Chondrocyte (in vitro differentiated cells): Measurements from ENCODE around the gene BTNL2. TPM values are rescaled to one million over a fixed set of nuclear protein-coding genes. Genes with fewer than 3 reads are reported as not detected.

Source experiments
- DNase-seq: peaks from one replicate; pipeline ENCODE4 v3.0.0; 2021; ENCODE audit warnings: mixed read lengths, low spot score
- H3K27ac Mint-ChIP-seq: one replicate; pipeline ENCODE4 v1.8.0; 2021; ENCODE audit warnings: mild to moderate bottlenecking, moderate library complexity, mixed read lengths; ENCODE audit not compliant: unreplicated experiment
- H3K27me3 Mint-ChIP-seq: 2 replicates; pipeline ENCODE4 v1.8.0; 2021; ENCODE audit warnings: low read depth, mixed read lengths
- H3K36me3 Mint-ChIP-seq: 2 replicates; pipeline ENCODE4 v1.8.0; 2021; ENCODE audit warnings: low read depth, mixed read lengths
- H3K4me1 Mint-ChIP-seq: 2 replicates; pipeline ENCODE4 v1.8.0; 2021; ENCODE audit warnings: low read depth, mild to moderate bottlenecking, mixed read lengths
- H3K4me3 Mint-ChIP-seq: one replicate; pipeline ENCODE4 v1.8.0; 2021; ENCODE audit warnings: mild to moderate bottlenecking, moderate library complexity, mixed read lengths; ENCODE audit not compliant: unreplicated experiment
- H3K9me3 Mint-ChIP-seq: 2 replicates; pipeline ENCODE4 v1.8.0; 2021; ENCODE audit warnings: low read depth, mixed read lengths
- CTCF ChIP-seq: fragments of 200-600 bp; sonication (generic); IDR thresholded peaks from 2 replicates; pipeline ENCODE4 v1.5.0; 2021; ENCODE audit warnings: antibody characterized with exemption, mild to moderate bottlenecking, moderate library complexity
- long read RNA-seq: library from polyadenylated mRNA; stranded (forward); transcript quantifications from one replicate; pipeline ENCODE4 v2.0.0, GENCODE V29; 2021
- total RNA-seq: library from RNA; stranded (reverse); gene quantifications from 3 replicates; pipeline ENCODE4 v1.2.1, GENCODE V29; 2021

BTNL2 gene
- total RNA-seq, result not detected in 3 replicates
- long read RNA-seq, result 0 reads

DNA sequence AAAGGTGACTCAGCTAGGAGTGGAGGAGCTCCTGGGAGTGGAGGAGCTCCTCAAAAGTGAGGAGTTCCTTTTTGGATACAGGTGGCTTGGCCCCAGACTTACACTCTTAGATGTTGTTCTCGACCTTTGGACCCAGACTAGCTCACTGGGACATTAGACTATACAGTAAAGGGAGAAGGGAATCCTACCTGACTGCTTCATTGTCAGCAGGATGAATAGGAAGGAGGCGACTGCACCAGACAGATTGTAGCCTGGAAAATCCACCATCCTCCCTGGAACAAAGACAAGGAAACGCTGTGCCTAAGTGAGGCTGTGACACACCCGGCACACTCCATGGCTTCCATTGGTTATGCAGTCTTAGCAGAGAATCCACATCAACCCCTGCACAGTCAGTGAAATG lies at the start of gene BTNL2:
Gene BTNL2, minus strand, starts transcription at position 325 of the 400 bp plus-strand sequence. Its CDS starts 58 bp downstream, at position 267.
- Mint-ChIP-seq H3K4me3 (no peak within 1 kb of the TSS), H3K4me1 (no peaks in the 10 kb centered on the region), H3K9me3 (no peaks in the 10 kb centered on the region), H3K27ac (no peak within 1 kb of the TSS), H3K27me3 (peaks cover 64% of the 10 kb centered on the region), H3K36me3 (no peaks in the 10 kb centered on the region)
- TF ChIP-seq CTCF, result no peak
- no peak for DNase-seq

DNA sequence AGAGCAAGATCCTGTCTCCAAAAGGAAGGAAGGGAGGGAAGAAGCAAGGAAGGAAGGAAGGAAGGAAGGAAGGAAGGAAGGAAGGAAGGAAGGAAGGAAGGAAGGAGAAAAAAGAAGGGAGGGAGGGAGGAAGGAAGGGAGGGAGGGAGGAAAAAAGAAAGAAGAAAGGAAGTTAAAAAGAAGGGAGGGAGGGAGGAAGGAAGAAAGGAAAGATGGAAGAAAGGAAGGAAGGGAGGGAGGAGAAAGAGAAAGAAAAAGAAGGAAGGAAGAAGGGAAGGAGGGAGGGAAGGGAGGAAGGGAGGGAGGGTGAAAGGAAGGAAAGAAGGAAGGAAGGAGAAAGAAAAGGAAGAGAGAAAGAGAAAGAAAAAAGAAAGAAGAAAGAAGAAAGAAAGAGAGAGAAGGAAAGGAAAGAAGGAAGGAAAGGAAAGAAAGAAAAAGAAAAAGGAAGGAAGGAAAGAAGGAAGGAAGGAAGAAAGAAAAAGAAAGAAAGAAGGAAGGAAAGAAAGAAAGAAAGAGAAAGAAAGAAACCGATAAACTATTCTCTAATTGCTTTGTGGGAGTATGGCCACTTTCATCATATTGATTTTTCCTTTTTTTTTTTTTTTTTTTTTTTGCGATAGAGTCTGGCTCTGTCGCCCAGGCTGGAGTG lies 42.2 kb upstream of the BTNL2 start:
- Mint-ChIP-seq H3K27ac (peak overlapping the region; percentile 18), H3K4me1 (no peaks in the 10 kb centered on the region), H3K36me3 (no peaks in the 10 kb centered on the region), H3K27me3 (peaks cover 10% of the 10 kb centered on the region), H3K9me3 (peaks cover 7% of the 10 kb centered on the region), H3K4me3 (no peak overlapping the region)
- no peak for DNase-seq
- no peak for TF ChIP-seq CTCF

GRCh38 chr6:32447932-32448331 lies 41.0 kb upstream of the BTNL2 start:
- peaks cover 7% of the 10 kb centered on the region for H3K9me3 Mint-ChIP-seq
- H3K4me3 Mint-ChIP-seq, result no peak overlapping the region
- TF ChIP-seq CTCF, result no peak
- no peaks in the 10 kb centered on the region for H3K36me3 Mint-ChIP-seq
- no peak overlapping the region for H3K27ac Mint-ChIP-seq
- no peak for DNase-seq
- H3K4me1 Mint-ChIP-seq, result no peaks in the 10 kb centered on the region
- H3K27me3 Mint-ChIP-seq, result peaks cover 16% of the 10 kb centered on the region

- TF ChIP-seq CTCF, result no peak
- H3K4me1 Mint-ChIP-seq, result no peaks in the 10 kb centered on the region
- H3K27ac Mint-ChIP-seq, result no peak overlapping the region
- peaks cover 6% of the 10 kb centered on the region for H3K27me3 Mint-ChIP-seq
- H3K9me3 Mint-ChIP-seq, result no peaks in the 10 kb centered on the region
- DNase-seq, result no peak
- H3K36me3 Mint-ChIP-seq, result no peaks in the 10 kb centered on the region
- H3K4me3 Mint-ChIP-seq, result no peak overlapping the region
These were observed 38.4 kb upstream of the BTNL2 start for GRCh38 chr6:32445321-32445854.

- TF ChIP-seq CTCF, result no peak
- no peaks in the 10 kb centered on the region for H3K36me3 Mint-ChIP-seq
- DNase-seq, result no peak
- no peaks in the 10 kb centered on the region for H3K4me1 Mint-ChIP-seq
- H3K4me3 Mint-ChIP-seq, result no peak overlapping the region
- peaks cover 9% of the 10 kb centered on the region for H3K27me3 Mint-ChIP-seq
- no peak overlapping the region for H3K27ac Mint-ChIP-seq
- no peaks in the 10 kb centered on the region for H3K9me3 Mint-ChIP-seq
These were observed 37.5 kb upstream of the BTNL2 start for GRCh38 chr6:32444433-32444832.
